IMR-90 (cell line): ENCODE results near the gene PCED1B. TPM values are rescaled to one million over a fixed set of nuclear protein-coding genes. Genes with fewer than 3 reads are reported as not detected.

Experiments
- ATAC-seq: fragments of 200-7000 bp; cut with Tn5 transposase; 2 replicates; pipeline ENCODE4 v1.9.1; 2020; ENCODE audit warnings: low read depth, mild to moderate bottlenecking, moderate library complexity
- BruUV-seq: library from RNA; stranded (reverse); fragments of 400-500 nt; replicated peaks from 2 replicates; lab custom pipeline; 2021; lab: Mats Ljungman, UMichigan
- CTCF ChIA-PET: fragments of 300-600 bp; formaldehyde crosslinking; extraction: SDS; loops from one replicate; lab custom pipeline; 2021; ENCODE audit warnings: antibody characterized with exemption; lab: Yijun Ruan, JAX
- POLR2A ChIA-PET: fragments of 300-600 bp; sonication (Branson Sonifier 250); formaldehyde crosslinking; loops from one replicate; lab custom pipeline; 2022; ENCODE audit warnings: antibody characterized with exemption; ENCODE audit not compliant: unreplicated experiment; lab: Charles Lee
- DNase-seq: peaks from one replicate; pipeline ENCODE4 v3.0.0; 2013
- H2AFZ ChIP-seq: replicated peaks from 2 replicates; pipeline ENCODE3; 2013; ENCODE audit warnings: low read length, mild to moderate bottlenecking; ENCODE audit not compliant: poor library complexity
- H2AK5ac ChIP-seq: 2 replicates; pipeline ENCODE4 v1.6.1; 2013; ENCODE audit warnings: low read depth, low read length, inconsistent platforms
- H2AK9ac ChIP-seq: replicated peaks from 2 replicates; pipeline ENCODE3; 2013; ENCODE audit warnings: mild to moderate bottlenecking, low read depth, low read length, moderate library complexity; ENCODE audit not compliant: poor library complexity
- H2BK120ac ChIP-seq: 2 replicates; pipeline ENCODE4 v1.6.1; 2013; ENCODE audit warnings: low read depth, low read length, inconsistent platforms
- H2BK15ac ChIP-seq: 3 replicates; pipeline ENCODE4 v1.6.1; 2013; ENCODE audit warnings: low read depth, low read length, inconsistent platforms
- H2BK20ac ChIP-seq: 2 replicates; pipeline ENCODE4 v1.6.1; 2013; ENCODE audit warnings: low read depth, mild to moderate bottlenecking, inconsistent platforms, low read length, moderate library complexity
- H2BK5ac ChIP-seq: 2 replicates; pipeline ENCODE4 v1.6.1; 2013; ENCODE audit warnings: mild to moderate bottlenecking, low read depth, low read length, inconsistent platforms; ENCODE audit not compliant: poor library complexity, severe bottlenecking
- H3K14ac ChIP-seq: replicated peaks from 2 replicates; pipeline ENCODE4 v1.6.1; 2013; ENCODE audit warnings: low read depth, low read length, inconsistent platforms
- H3K18ac ChIP-seq: 2 replicates; pipeline ENCODE4 v1.6.1; 2013; ENCODE audit warnings: low read depth, low read length, control low read depth
- H3K23ac ChIP-seq: 2 replicates; pipeline ENCODE4 v1.6.1; 2013; ENCODE audit warnings: low read depth, low read length, inconsistent platforms
- H3K27ac ChIP-seq: 2 replicates; pipeline ENCODE4 v1.5.1; 2013; ENCODE audit warnings: mild to moderate bottlenecking, control low read depth, low read length; ENCODE audit not compliant: insufficient read depth
- H3K27me3 ChIP-seq: 2 replicates; pipeline ENCODE4 v1.6.1; 2013; ENCODE audit warnings: low read length; ENCODE audit not compliant: control insufficient read depth, insufficient read depth
- H3K36me3 ChIP-seq: 2 replicates; pipeline ENCODE4 v1.6.1; 2013; ENCODE audit warnings: low read length, mixed read lengths; ENCODE audit not compliant: control insufficient read depth, insufficient read depth
- H3K4ac ChIP-seq: 2 replicates; pipeline ENCODE4 v1.6.1; 2013; ENCODE audit warnings: low read depth, low read length, inconsistent platforms
- H3K4me1 ChIP-seq: 2 replicates; pipeline ENCODE4 v1.6.1; 2013; ENCODE audit warnings: low read length, mixed read lengths; ENCODE audit not compliant: control insufficient read depth, insufficient read depth
- H3K4me2 ChIP-seq: 2 replicates; pipeline ENCODE4 v1.6.1; 2013; ENCODE audit warnings: low read depth, mild to moderate bottlenecking, control low read depth, low read length, moderate library complexity
- H3K4me3 ChIP-seq: 2 replicates; pipeline ENCODE4 v1.5.1; 2013; ENCODE audit warnings: low read depth, mild to moderate bottlenecking, control low read depth, low read length, moderate library complexity; ENCODE audit not compliant: insufficient read depth
- H3K56ac ChIP-seq: 2 replicates; pipeline ENCODE4 v1.6.1; 2013; ENCODE audit warnings: low read length, inconsistent platforms; ENCODE audit not compliant: insufficient read depth; ENCODE audit errors: extremely low read depth
- H3K79me1 ChIP-seq, 2 experiments: 2 replicates each; pipeline ENCODE4 v1.6.1; 2013; ENCODE audit warnings: low read length in 2 of 2, inconsistent platforms in 1 of 2, low read depth in 1 of 2
- H3K9ac ChIP-seq: 2 replicates; pipeline ENCODE4 v1.6.1; 2013; ENCODE audit warnings: low read depth, low read length, control low read depth
- H3K9me1 ChIP-seq: 2 replicates; pipeline ENCODE4 v1.6.1; 2013; ENCODE audit warnings: low read length, inconsistent platforms; ENCODE audit not compliant: insufficient read depth
- H3K9me3 ChIP-seq: 2 replicates; pipeline ENCODE4 v1.6.1; 2013; ENCODE audit warnings: low read length; ENCODE audit not compliant: control insufficient read depth, insufficient read depth
- H4K20me1 ChIP-seq: 2 replicates; pipeline ENCODE4 v1.6.1; 2013; ENCODE audit warnings: low read length, inconsistent platforms; ENCODE audit not compliant: insufficient read depth
- H4K5ac ChIP-seq: 2 replicates; pipeline ENCODE4 v1.6.1; 2013; ENCODE audit warnings: mild to moderate bottlenecking, low read depth, low read length, control low read depth
- H4K8ac ChIP-seq, 2 experiments: 2 replicates each; pipeline ENCODE4 v1.6.1; 2013; ENCODE audit warnings: low read depth in 2 of 2, low read length in 2 of 2, control low read depth in 1 of 2, inconsistent platforms in 1 of 2
- H4K91ac ChIP-seq: 2 replicates; pipeline ENCODE4 v1.6.1; 2013; ENCODE audit warnings: low read depth, low read length, inconsistent platforms; ENCODE audit not compliant: insufficient read depth
- BHLHE40 ChIP-seq: fragments of 150-350 bp; IDR thresholded peaks from 2 replicates; pipeline ENCODE4 v1.6.1; 2016; ENCODE audit warnings: mild to moderate bottlenecking, low read depth, low read length
- CEBPB ChIP-seq: IDR thresholded peaks from 2 replicates; pipeline ENCODE4 v1.6.1; 2012; ENCODE audit warnings: low read depth, low read length, improper control_type of control experiment
- CHD1 ChIP-seq: IDR thresholded peaks from 2 replicates; pipeline ENCODE4 v1.6.1; 2012; ENCODE audit warnings: low read depth, low read length, improper control_type of control experiment
- FOS ChIP-seq: fragments of 150-350 bp; IDR thresholded peaks from 2 replicates; pipeline ENCODE4 v1.6.1; 2016; ENCODE audit warnings: low read depth, low read length
- MAFK ChIP-seq: IDR thresholded peaks from 2 replicates; pipeline ENCODE4 v1.6.1; 2012; ENCODE audit warnings: low read depth, low read length, improper control_type of control experiment
- MAZ ChIP-seq: IDR thresholded peaks from 2 replicates; pipeline ENCODE4 v1.6.1; 2012; ENCODE audit warnings: low read depth, mild to moderate bottlenecking, low read length, improper control_type of control experiment, moderate library complexity, borderline replicate concordance
- MXI1 ChIP-seq: IDR thresholded peaks from 2 replicates; pipeline ENCODE4 v1.6.1; 2012; ENCODE audit warnings: low read depth, mild to moderate bottlenecking, low read length, moderate library complexity, borderline replicate concordance
- NFE2L2 ChIP-seq: fragments of 150-350 bp; IDR thresholded peaks from 2 replicates; pipeline ENCODE4 v1.6.1; 2016; ENCODE audit warnings: low read depth, mild to moderate bottlenecking, low read length
- POLR2A ChIP-seq: IDR thresholded peaks from 2 replicates; pipeline ENCODE4 v1.6.1; 2012; ENCODE audit warnings: mild to moderate bottlenecking, low read depth, low read length
- RAD21 ChIP-seq: IDR thresholded peaks from 2 replicates; pipeline ENCODE4 v1.6.1; 2012; ENCODE audit warnings: low read length, improper control_type of control experiment
- RCOR1 ChIP-seq: IDR thresholded peaks from 2 replicates; pipeline ENCODE4 v1.6.1; 2012; ENCODE audit warnings: mild to moderate bottlenecking, low read length, improper control_type of control experiment; ENCODE audit not compliant: insufficient replicate concordance
- RFX5 ChIP-seq: IDR thresholded peaks from 2 replicates; pipeline ENCODE4 v1.8.0; 2012; ENCODE audit warnings: low read depth, mild to moderate bottlenecking, low read length, moderate library complexity
- SMC3 ChIP-seq: fragments of 150-350 bp; IDR thresholded peaks from 2 replicates; pipeline ENCODE4 v1.6.1; 2016; ENCODE audit warnings: low read depth, mild to moderate bottlenecking, antibody characterized with exemption, low read length, moderate library complexity
- WGBS, 2 experiments: methylation state at CpG; one replicate each; pipeline versions ENCODE4 v1.1.5 to v1.1.7; 2013; ENCODE audit warnings: missing lambda C conversion rate in 2 of 2; ENCODE audit not compliant: insufficient read length in 1 of 2; ENCODE audit errors: extremely low coverage in 2 of 2; 5-methylcytosine and 5-hydroxymethylcytosine counted together
- dilution Hi-C: fragments of 300-500 bp; cut with HindIII; formaldehyde crosslinking; loops from one replicate; pipeline ENCODE4 v1.14.3; 2018; ENCODE audit warnings: low sequenced_read_pairs; ENCODE audit not compliant: unreplicated experiment
- in situ Hi-C: fragments of 300-500 bp; cut with MboI; formaldehyde crosslinking; loops from 3 replicates; pipeline ENCODE4 v1.14.3; 2019; ENCODE audit warnings: low sequenced_read_pairs, inconsistent platforms, mixed read lengths
- intact Hi-C: fragments of 100-400 bp; cut with micrococcal nuclease; formaldehyde crosslinking; loops from 2 replicates; pipeline ENCODE4 v1.10.0; 2022
- polyA plus RNA-seq, 3 experiments: library from polyadenylated mRNA; depleted of rRNA; stranded (reverse); fragments of >200 nt; gene quantifications; 2 replicates each; pipeline ENCODE4 v1.2.3, GENCODE V29; 2012; ENCODE audit warnings: low replicate concordance in 1 of 3
- total RNA-seq: library from RNA; depleted of rRNA; stranded (reverse); fragments of >200 nt; gene quantifications from 2 replicates; pipeline ENCODE4 v1.2.3, GENCODE V29; 2012
- TF ChIP-seq, protein P1 (sequence below): fragments of 150-350 bp; IDR thresholded peaks from 2 replicates; pipeline ENCODE4 v1.6.1; 2016; ENCODE audit warnings: low read depth, mild to moderate bottlenecking, low read length, moderate library complexity, borderline replicate concordance
- TF ChIP-seq, protein P2 (sequence below): fragments of 150-350 bp; IDR thresholded peaks from 2 replicates; pipeline ENCODE4 v1.6.1; 2017; ENCODE audit warnings: mild to moderate bottlenecking, antibody characterized with exemption, low read length, low read depth
- TF ChIP-seq, protein P3 (sequence below): conservative IDR thresholded peaks from 2 replicates; pipeline ENCODE4 v1.5.1; 2012; ENCODE audit warnings: mild to moderate bottlenecking, low read depth, low read length, improper control_type of control experiment

PCED1B gene
- total and polyA plus RNA-seq, 2 of the 4 experiments (the other 2 are of a cell fraction) = 0.36 to 2.6 TPM

DNA sequence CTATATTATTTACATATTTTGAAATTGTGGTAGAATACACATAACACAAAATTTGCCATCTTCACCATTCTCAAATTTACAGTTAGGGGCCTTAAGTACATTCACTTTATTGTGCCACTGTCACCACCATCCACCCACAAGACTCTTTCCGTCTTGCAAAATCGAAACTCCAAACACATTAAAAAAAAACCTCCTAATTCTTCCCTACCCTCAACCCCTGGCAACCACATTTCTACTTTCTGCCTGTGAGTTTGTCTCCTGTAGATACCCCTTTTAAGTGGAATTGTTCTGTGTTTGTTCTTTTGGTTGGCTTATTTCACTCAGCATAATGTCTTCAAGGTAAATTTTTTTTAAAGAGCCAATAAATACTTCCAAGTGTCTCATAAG lies 32.0 kb downstream of the PCED1B start:
- no peak for ATAC-seq
- H2AK5ac ChIP-seq = no peak overlapping the region
- H3K23ac ChIP-seq = no peak overlapping the region
- TF ChIP-seq CHD1 (no peak), MAFK (no peak), RCOR1 (no peak), RAD21 (no peak), SMC3 (no peak), POLR2A (no peak), CEBPB (no peak), RFX5 (no peak), BHLHE40 (no peak), MAZ (no peak), NFE2L2 (no peak), FOS (no peak), MXI1 (no peak)
- TF ChIP-seq, protein P1, sequence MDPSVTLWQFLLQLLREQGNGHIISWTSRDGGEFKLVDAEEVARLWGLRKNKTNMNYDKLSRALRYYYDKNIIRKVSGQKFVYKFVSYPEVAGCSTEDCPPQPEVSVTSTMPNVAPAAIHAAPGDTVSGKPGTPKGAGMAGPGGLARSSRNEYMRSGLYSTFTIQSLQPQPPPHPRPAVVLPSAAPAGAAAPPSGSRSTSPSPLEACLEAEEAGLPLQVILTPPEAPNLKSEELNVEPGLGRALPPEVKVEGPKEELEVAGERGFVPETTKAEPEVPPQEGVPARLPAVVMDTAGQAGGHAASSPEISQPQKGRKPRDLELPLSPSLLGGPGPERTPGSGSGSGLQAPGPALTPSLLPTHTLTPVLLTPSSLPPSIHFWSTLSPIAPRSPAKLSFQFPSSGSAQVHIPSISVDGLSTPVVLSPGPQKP = no peak
- TF ChIP-seq, protein P2, sequence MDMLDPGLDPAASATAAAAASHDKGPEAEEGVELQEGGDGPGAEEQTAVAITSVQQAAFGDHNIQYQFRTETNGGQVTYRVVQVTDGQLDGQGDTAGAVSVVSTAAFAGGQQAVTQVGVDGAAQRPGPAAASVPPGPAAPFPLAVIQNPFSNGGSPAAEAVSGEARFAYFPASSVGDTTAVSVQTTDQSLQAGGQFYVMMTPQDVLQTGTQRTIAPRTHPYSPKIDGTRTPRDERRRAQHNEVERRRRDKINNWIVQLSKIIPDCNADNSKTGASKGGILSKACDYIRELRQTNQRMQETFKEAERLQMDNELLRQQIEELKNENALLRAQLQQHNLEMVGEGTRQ = no peak
- TF ChIP-seq, protein P3, sequence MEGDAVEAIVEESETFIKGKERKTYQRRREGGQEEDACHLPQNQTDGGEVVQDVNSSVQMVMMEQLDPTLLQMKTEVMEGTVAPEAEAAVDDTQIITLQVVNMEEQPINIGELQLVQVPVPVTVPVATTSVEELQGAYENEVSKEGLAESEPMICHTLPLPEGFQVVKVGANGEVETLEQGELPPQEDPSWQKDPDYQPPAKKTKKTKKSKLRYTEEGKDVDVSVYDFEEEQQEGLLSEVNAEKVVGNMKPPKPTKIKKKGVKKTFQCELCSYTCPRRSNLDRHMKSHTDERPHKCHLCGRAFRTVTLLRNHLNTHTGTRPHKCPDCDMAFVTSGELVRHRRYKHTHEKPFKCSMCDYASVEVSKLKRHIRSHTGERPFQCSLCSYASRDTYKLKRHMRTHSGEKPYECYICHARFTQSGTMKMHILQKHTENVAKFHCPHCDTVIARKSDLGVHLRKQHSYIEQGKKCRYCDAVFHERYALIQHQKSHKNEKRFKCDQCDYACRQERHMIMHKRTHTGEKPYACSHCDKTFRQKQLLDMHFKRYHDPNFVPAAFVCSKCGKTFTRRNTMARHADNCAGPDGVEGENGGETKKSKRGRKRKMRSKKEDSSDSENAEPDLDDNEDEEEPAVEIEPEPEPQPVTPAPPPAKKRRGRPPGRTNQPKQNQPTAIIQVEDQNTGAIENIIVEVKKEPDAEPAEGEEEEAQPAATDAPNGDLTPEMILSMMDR = no peak
- H3K4me2 ChIP-seq = no peak overlapping the region
- no peak overlapping the region for H3K27ac ChIP-seq
- H2AFZ ChIP-seq = no peak overlapping the region
- no peaks in the 10 kb centered on the region for H3K9me3 ChIP-seq
- no peaks in the 10 kb centered on the region for H3K27me3 ChIP-seq
- ChIA-PET POLR2A (no interaction called here), CTCF (no interaction called here)
- BruUV-seq = no TSS peak
- H4K8ac ChIP-seq = no peak overlapping the region
- H3K18ac ChIP-seq = no peak overlapping the region
- no peak overlapping the region for H2BK15ac ChIP-seq
- H3K4me3 ChIP-seq = no peak overlapping the region
- H3K9ac ChIP-seq = no peak overlapping the region
- WGBS, 2 experiments = 100% methylated on average over 2 of the region's 2 CpGs; no CpG with 5 or more reads in 1 of the 2 experiments
- H2BK20ac ChIP-seq = no peak overlapping the region
- H3K4me1 ChIP-seq = no peaks in the 10 kb centered on the region; the same call in 1 of the 2 replicates
- no peak overlapping the region for H4K91ac ChIP-seq
- H3K79me1 ChIP-seq = no peaks in the 10 kb centered on the region
- no peak overlapping the region for H2BK5ac ChIP-seq
- H4K5ac ChIP-seq = no peak overlapping the region
- H2AK9ac ChIP-seq = no peak overlapping the region
- dilution Hi-C loops = no loop called here
- in situ Hi-C loops = no loop called here
- H2BK120ac ChIP-seq = no peak overlapping the region
- intact Hi-C loops = no loop called here
- no peaks in the 10 kb centered on the region for H4K20me1 ChIP-seq
- no peaks in the 10 kb centered on the region; the same call in 1 of the 2 replicates for H3K9me1 ChIP-seq
- no peak for DNase-seq
- no peaks in the 10 kb centered on the region for H3K36me3 ChIP-seq
- H3K56ac ChIP-seq = no peak overlapping the region
- no peak overlapping the region for H3K14ac ChIP-seq
- no peak overlapping the region for H3K4ac ChIP-seq
